HepG2 (cell line): ENCODE measurements around the gene WNK2. TPM values are rescaled to one million over a fixed set of nuclear protein-coding genes. Genes with fewer than 3 reads are reported as not detected.

Experiments
- BHLHE40 ChIP-seq: IDR thresholded peaks from 2 replicates; pipeline ENCODE4 v1.6.1; 2011; ENCODE audit warnings: low read length, improper control_type of control experiment
- CTCF ChIP-seq: sonication (generic); formaldehyde crosslinking; IDR thresholded peaks from 2 replicates; pipeline ENCODE4 v1.5.0; 2020; ENCODE audit warnings: mild to moderate bottlenecking, missing genetic modification reagents, moderate library complexity
- ETV6 ChIP-seq: sonication (generic); formaldehyde crosslinking; conservative IDR thresholded peaks from 2 replicates; pipeline ENCODE4 v1.4.0; 2020; ENCODE audit warnings: missing genetic modification reagents
- FOSL2 ChIP-seq: sonication (generic); formaldehyde crosslinking; IDR thresholded peaks from 2 replicates; pipeline ENCODE4 v1.4.0; 2020; ENCODE audit warnings: missing genetic modification reagents
- HNRNPL ChIP-seq: fragments of 200-400 bp; formaldehyde crosslinking; IDR thresholded peaks from 2 replicates; pipeline ENCODE4 v1.6.1; 2017; ENCODE audit warnings: mild to moderate bottlenecking, low read depth, low read length
- IRF9 ChIP-seq: sonication (generic); formaldehyde crosslinking; IDR thresholded peaks from 2 replicates; pipeline ENCODE4 v1.8.0; 2022; ENCODE audit warnings: missing genetic modification reagents, mild to moderate bottlenecking, borderline replicate concordance
- NFIB ChIP-seq: sonication (generic); formaldehyde crosslinking; IDR thresholded peaks from 2 replicates; pipeline ENCODE4 v1.9.0; 2021; ENCODE audit warnings: missing genetic modification reagents, mild to moderate bottlenecking, borderline replicate concordance
- PATZ1 ChIP-seq: sonication (generic); formaldehyde crosslinking; IDR thresholded peaks from 2 replicates; pipeline ENCODE4 v1.4.0; 2020; ENCODE audit warnings: missing genetic modification reagents
- RBM22 ChIP-seq: fragments of 200-400 bp; formaldehyde crosslinking; optimal IDR thresholded peaks from 2 replicates; pipeline ENCODE3; 2017; ENCODE audit warnings: mild to moderate bottlenecking, low read length, moderate library complexity
- SMC3 ChIP-seq: IDR thresholded peaks from 2 replicates; pipeline ENCODE4 v1.6.1; 2011; ENCODE audit warnings: low read length, improper control_type of control experiment
- STAG1 ChIP-seq: sonication (generic); formaldehyde crosslinking; IDR thresholded peaks from 2 replicates; pipeline ENCODE4 v1.4.0; 2020; ENCODE audit warnings: missing genetic modification reagents
- THRA ChIP-seq: sonication (generic); formaldehyde crosslinking; IDR thresholded peaks from 2 replicates; pipeline ENCODE4 v1.4.0; 2020; ENCODE audit warnings: missing genetic modification reagents, borderline replicate concordance
- USF2 ChIP-seq, 2 experiments: sonication (generic) in 1 of 2; formaldehyde crosslinking in 1 of 2; IDR thresholded peaks; 2 replicates each; pipeline versions ENCODE4 v1.5.1 to v1.6.1; 2011 to 2020; ENCODE audit warnings: borderline replicate concordance in 1 of 2, low read depth in 1 of 2, low read length in 1 of 2, mild to moderate bottlenecking in 1 of 2, missing genetic modification reagents in 1 of 2, moderate library complexity in 1 of 2
- ZNF225 ChIP-seq: sonication (generic); formaldehyde crosslinking; IDR thresholded peaks from 2 replicates; pipeline ENCODE4 v1.4.0; 2020; ENCODE audit warnings: mild to moderate bottlenecking, missing genetic modification reagents
- ZNF24 ChIP-seq: fragments of 450-650 bp; IDR thresholded peaks from 2 replicates; pipeline ENCODE4 v1.6.1; 2017; ENCODE audit warnings: antibody characterized with exemption, mild to moderate bottlenecking
- ZNF362 ChIP-seq: sonication (generic); formaldehyde crosslinking; IDR thresholded peaks from 2 replicates; pipeline ENCODE4 v1.4.0; 2020; ENCODE audit warnings: missing genetic modification reagents, mild to moderate bottlenecking, borderline replicate concordance
- ZNF451 ChIP-seq: sonication (generic); formaldehyde crosslinking; IDR thresholded peaks from 2 replicates; pipeline ENCODE4 v1.5.0; 2020; ENCODE audit warnings: mild to moderate bottlenecking, missing genetic modification reagents
- ZNF460 ChIP-seq: sonication (generic); formaldehyde crosslinking; IDR thresholded peaks from 2 replicates; pipeline ENCODE4 v1.5.1; 2020; ENCODE audit warnings: missing genetic modification reagents, mild to moderate bottlenecking, borderline replicate concordance
- polyA plus RNA-seq, 8 experiments: library from polyadenylated mRNA; depleted of rRNA in 3 of 8; stranded (reverse) in 7 of 8; unstranded in 1 of 8; fragments of >200 nt; fragmentation: Illumina TruSeq in 4 of 8; extraction: Trizol in 4 of 8; gene quantifications; 2 replicates each; pipeline versions ENCODE4 v1.2.1 to v1.2.3, GENCODE V29; 2011 to 2016; ENCODE audit warnings: low read depth in 4 of 8, missing spikeins in 1 of 8, mixed read lengths in 1 of 8; ENCODE audit not compliant: insufficient read depth in 1 of 8
- total RNA-seq, 5 experiments: library from RNA; depleted of rRNA; stranded (reverse); fragments of >200 nt; fragmentation: Illumina TruSeq; extraction: Trizol; gene quantifications; 2 replicates each; pipeline ENCODE4 v1.2.3, GENCODE V29; 2016; ENCODE audit warnings: low read depth in 1 of 5

The WNK2 gene
- total and polyA plus RNA-seq, 2 of the 13 experiments (the other 11 are each of a cell fraction or from before 2014, with no cell fraction given): 10.5 to 12.0 TPM

- TF ChIP-seq CTCF (peak; percentile 81), SMC3 (peak; percentile 87), IRF9 (CRISPR knock-in tag) (peak; percentile 21; the same call in 1 of the 2 replicates), USF2 (IDR thresholded peaks at IDR 0.05; ENCODE audit: low read depth, low read length) (0 out of 2 replicates have a peak, but pooled peaks have one; percentile 19), USF2 (CRISPR knock-in tag; IDR thresholded peaks at IDR 0.05; ENCODE audit: borderline replicate concordance) (peak; percentile 38; the same call in 1 of the 2 replicates), FOSL2 (peak; percentile 20; the same call in 1 of the 2 replicates), ZNF460 (CRISPR knock-in tag) (peak; percentile 80), ZNF451 (CRISPR knock-in tag) (no peak), THRA (CRISPR knock-in tag) (0 out of 2 replicates have a peak, but pooled peaks have one; percentile 25), PATZ1 (CRISPR knock-in tag) (0 out of 2 replicates have a peak, but pooled peaks have one; percentile 11), STAG1 (peak; percentile 79), NFIB (CRISPR knock-in tag) (no peak), ETV6 (CRISPR knock-in tag) (no peak), HNRNPL (peak; percentile 91), ZNF225 (CRISPR knock-in tag) (0 out of 2 replicates have a peak, but pooled peaks have one; percentile 6), ZNF24 (no peak), ZNF362 (peak; percentile 88), RBM22 (peak; percentile 34), BHLHE40 (peak; percentile 15; the same call in 1 of the 2 replicates)
These were observed 118.8 kb downstream of the WNK2 start (continued) for GRCh38 chr9:93302586-93303257.
